HepG2 (cell line): ENCODE data around the gene TRMT1. TPM values are rescaled to one million over a fixed set of nuclear protein-coding genes. Genes with fewer than 3 reads are reported as not detected.

Experiments
- ADNP ChIP-seq: sonication (generic); formaldehyde crosslinking; IDR thresholded peaks from 2 replicates; pipeline ENCODE4 v1.4.0; 2020; ENCODE audit warnings: missing genetic modification reagents
- AHDC1 ChIP-seq: sonication (generic); formaldehyde crosslinking; IDR thresholded peaks from 2 replicates; pipeline ENCODE4 v1.5.1; 2020; ENCODE audit warnings: mild to moderate bottlenecking, missing genetic modification reagents, borderline replicate concordance
- BRD4 ChIP-seq: sonication (generic); formaldehyde crosslinking; IDR thresholded peaks from 2 replicates; pipeline ENCODE4 v1.4.0; 2020; ENCODE audit warnings: missing genetic modification reagents
- CENPT ChIP-seq: sonication (generic); formaldehyde crosslinking; IDR thresholded peaks from 2 replicates; pipeline ENCODE4 v1.8.0; 2022; ENCODE audit warnings: low read depth, mild to moderate bottlenecking, moderate library complexity, missing genetic modification reagents
- ISL2 ChIP-seq: sonication (generic); formaldehyde crosslinking; IDR thresholded peaks from 2 replicates; pipeline ENCODE4 v1.5.0; 2020; ENCODE audit warnings: missing genetic modification reagents
- KDM5A ChIP-seq: fragments of 200-600 bp; sonication (generic); IDR thresholded peaks from 2 replicates; pipeline ENCODE4 v1.7.0; 2018; ENCODE audit warnings: antibody characterized with exemption, mild to moderate bottlenecking, low read length, borderline replicate concordance
- MXD4 ChIP-seq: IDR thresholded peaks from 2 replicates; pipeline ENCODE4 v1.6.1; 2016; ENCODE audit warnings: mild to moderate bottlenecking, missing biosample characterization, missing genetic modification reagents
- NFATC3 ChIP-seq: sonication (generic); formaldehyde crosslinking; IDR thresholded peaks from 2 replicates; pipeline ENCODE4 v1.5.1; 2020; ENCODE audit warnings: mild to moderate bottlenecking, missing genetic modification reagents
- PATZ1 ChIP-seq: sonication (generic); formaldehyde crosslinking; IDR thresholded peaks from 2 replicates; pipeline ENCODE4 v1.4.0; 2020; ENCODE audit warnings: missing genetic modification reagents
- POLR2A ChIP-seq, 2 experiments: IDR thresholded peaks; 2 replicates each; pipeline ENCODE4 v1.6.1; 2011; ENCODE audit warnings: low read depth in 2 of 2, low read length in 2 of 2, mild to moderate bottlenecking in 1 of 2, moderate library complexity in 1 of 2; ENCODE audit not compliant: insufficient read depth in 1 of 2
- POLR2AphosphoS2 ChIP-seq: IDR thresholded peaks from 2 replicates; pipeline ENCODE4 v1.6.1; 2011; ENCODE audit warnings: low read depth, low read length, improper control_type of control experiment
- RAD21 ChIP-seq: fragments of 450-650 bp; formaldehyde crosslinking; IDR thresholded peaks from 2 replicates; pipeline ENCODE4 v1.5.0; 2020; ENCODE audit warnings: mild to moderate bottlenecking
- SMAD1 ChIP-seq: sonication (generic); formaldehyde crosslinking; IDR thresholded peaks from 2 replicates; pipeline ENCODE4 v1.4.0; 2020; ENCODE audit warnings: missing genetic modification reagents, low read depth, mild to moderate bottlenecking, borderline replicate concordance
- ZEB1 ChIP-seq: IDR thresholded peaks from 2 replicates; pipeline ENCODE4 v1.6.1; 2012; ENCODE audit warnings: mild to moderate bottlenecking, low read depth, inconsistent platforms; ENCODE audit not compliant: insufficient replicate concordance
- ZNF205 ChIP-seq: IDR thresholded peaks from 2 replicates; pipeline ENCODE4 v1.6.1; 2018; ENCODE audit warnings: missing biosample characterization, missing genetic modification reagents
- ZNF468 ChIP-seq: sonication (generic); formaldehyde crosslinking; IDR thresholded peaks from 2 replicates; pipeline ENCODE4 v1.8.0; 2022; ENCODE audit warnings: mild to moderate bottlenecking, moderate library complexity, missing genetic modification reagents
- ZNF639 ChIP-seq: conservative IDR thresholded peaks from 2 replicates; pipeline ENCODE4 v1.6.1; 2018; ENCODE audit warnings: missing genetic modification reagents
- polyA plus RNA-seq, 8 experiments: library from polyadenylated mRNA; depleted of rRNA in 3 of 8; stranded (reverse) in 7 of 8; unstranded in 1 of 8; fragments of >200 nt; fragmentation: Illumina TruSeq in 4 of 8; extraction: Trizol in 4 of 8; gene quantifications; 2 replicates each; pipeline versions ENCODE4 v1.2.1 to v1.2.3, GENCODE V29; 2011 to 2016; ENCODE audit warnings: low read depth in 4 of 8, missing spikeins in 1 of 8, mixed read lengths in 1 of 8; ENCODE audit not compliant: insufficient read depth in 1 of 8
- total RNA-seq, 5 experiments: library from RNA; depleted of rRNA; stranded (reverse); fragments of >200 nt; fragmentation: Illumina TruSeq; extraction: Trizol; gene quantifications; 2 replicates each; pipeline ENCODE4 v1.2.3, GENCODE V29; 2016; ENCODE audit warnings: low read depth in 1 of 5

Gene TRMT1
- total and polyA plus RNA-seq, 2 of the 13 experiments (the other 11 are each of a cell fraction or from before 2014, with no cell fraction given) = 35.5 to 44.1 TPM

- TF ChIP-seq AHDC1 (CRISPR knock-in tag) (no peak), ADNP (CRISPR knock-in tag) (peak; percentile 96), RAD21 (0 out of 2 replicates have a peak, but pooled peaks have one; percentile 8), POLR2A (IDR thresholded peaks at IDR 0.05; ENCODE audit: insufficient read depth in 1 of 2, low read depth in 2 of 2, low read length in 2 of 2) (peak; percentile 6 to 69; a peak in 2 of 4 replicates), SMAD1 (CRISPR knock-in tag) (0 out of 2 replicates have a peak, but pooled peaks have one; percentile 22), ZNF205 (CRISPR knock-in tag) (no peak), KDM5A (peak; percentile 3; the same call in 1 of the 2 replicates), ISL2 (CRISPR knock-in tag) (0 out of 2 replicates have a peak, but pooled peaks have one; percentile 13), MXD4 (CRISPR knock-in tag) (0 out of 2 replicates have a peak, but pooled peaks have one; percentile 35), PATZ1 (peak; percentile 38; the same call in 1 of the 2 replicates), ZEB1 (no peak), NFATC3 (CRISPR knock-in tag) (no peak), POLR2AphosphoS2 (peak; percentile 85; the same call in 1 of the 2 replicates), ZNF639 (0 out of 2 replicates have a peak, but pooled peaks have one; percentile 29), ZNF468 (CRISPR knock-in tag) (no peak), CENPT (CRISPR knock-in tag) (no peak), BRD4 (CRISPR knock-in tag) (0 out of 2 replicates have a peak, but pooled peaks have one; percentile 26)
Measured at GRCh38 chr19:13154911-13155471, 38.5 kb upstream of the TRMT1 start (continued).
